Stimulated activated CD8-positive, alpha-beta memory T cell treated with anti-CD3 and anti-CD28 coated beads, Interleukin-12 subunit alpha, Interleukin-12 subunit beta, amount 100 ng/mL, for 1 hour (primary cell): ENCODE results near the gene CNTNAP5.

Source experiments
- DNase-seq: peaks from one replicate; pipeline ENCODE4 v3.0.0-alpha.2; 2020; ENCODE audit warnings: low read depth

The CNTNAP5 gene

GRCh38 chr2:124264551-124265091 lies 239.5 kb downstream of the CNTNAP5 start:
- no peak for DNase-seq

- DNase-seq = no peak
Observed at GRCh38 chr2:124267794-124268193, 242.7 kb downstream of the CNTNAP5 start.

GRCh38 chr2:124269348-124269747 lies 244.3 kb downstream of the CNTNAP5 start:
- no peak for DNase-seq

- DNase-seq = no peak
Observed at GRCh38 chr2:124272261-124272841, 247.3 kb downstream of the CNTNAP5 start.

- DNase-seq = no peak
Observed at GRCh38 chr2:124281541-124281940, 256.5 kb downstream of the CNTNAP5 start.

- DNase-seq = no peak
Observed at GRCh38 chr2:124283096-124283495, 258.0 kb downstream of the CNTNAP5 start.

DNA sequence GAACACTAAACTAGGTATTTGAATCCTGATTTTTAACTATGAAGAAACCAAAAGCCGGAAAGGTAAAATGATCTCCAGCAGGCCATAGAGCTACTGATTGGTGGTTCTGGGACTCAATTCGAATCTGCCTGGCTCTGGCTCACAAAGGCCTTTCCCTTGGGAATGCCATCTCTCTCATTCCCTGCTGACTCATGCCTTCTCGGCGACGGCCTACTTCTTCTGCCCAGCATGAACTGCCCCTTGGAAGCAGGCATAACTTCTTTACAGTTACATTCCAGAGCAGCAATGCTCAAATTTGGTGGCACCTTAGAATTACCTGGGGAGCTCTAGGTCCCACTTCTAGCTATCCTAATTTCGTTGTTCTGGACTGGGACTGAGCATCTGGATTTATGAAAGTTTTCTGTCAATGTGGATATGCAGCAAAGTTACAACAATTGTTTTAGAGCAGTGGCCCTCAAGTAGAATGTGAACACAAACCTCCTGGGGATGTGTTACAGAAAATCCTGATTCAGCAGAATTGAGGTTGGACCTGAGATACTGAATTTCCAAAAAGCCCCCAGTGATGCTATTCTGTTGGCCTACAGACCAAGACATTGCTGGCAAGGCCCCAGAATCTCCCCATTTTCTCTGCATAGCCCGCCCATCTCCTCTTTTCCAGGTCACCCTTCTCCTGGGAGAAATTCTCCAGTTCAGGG lies 261.1 kb downstream of the CNTNAP5 start:
- no peak for DNase-seq

DNA sequence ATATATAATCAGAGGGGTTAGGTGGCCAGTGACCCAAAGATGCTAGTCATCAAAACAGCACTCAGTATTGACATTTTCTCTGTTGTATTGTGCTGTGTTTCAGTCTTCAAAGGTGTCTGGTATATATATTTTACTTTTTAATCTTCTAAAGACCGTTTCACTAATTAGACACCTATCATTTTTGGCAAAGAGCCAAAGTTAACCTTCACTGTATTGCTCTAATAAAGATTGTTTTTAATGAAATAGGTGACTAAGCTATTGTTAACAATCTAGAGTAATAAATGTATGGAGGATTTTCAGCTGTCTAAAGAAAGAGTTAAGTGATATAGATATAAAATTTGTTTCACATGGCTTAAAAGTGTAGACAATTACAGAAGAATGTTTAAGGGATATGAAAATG lies 264.0 kb downstream of the CNTNAP5 start:
- no peak for DNase-seq

DNA sequence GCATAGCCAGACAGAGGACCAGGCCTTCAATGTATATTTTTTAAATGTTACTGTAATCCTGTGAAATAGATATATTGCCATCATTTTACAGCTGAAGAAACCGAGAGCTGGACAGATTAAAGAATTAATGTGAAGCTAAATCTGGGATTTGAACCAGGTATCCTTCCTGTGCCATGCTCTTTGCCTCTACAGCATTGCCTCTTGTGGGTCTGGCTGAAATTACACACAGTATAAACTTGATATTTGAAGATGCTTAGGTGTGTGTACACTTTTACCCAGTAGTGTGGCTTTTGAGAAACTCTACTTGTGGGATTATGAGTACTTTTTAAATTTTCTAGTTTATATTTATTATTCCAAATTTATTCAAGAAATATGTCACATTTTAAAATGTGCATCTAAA lies 264.5 kb downstream of the CNTNAP5 start:
- DNase-seq = no peak

DNA sequence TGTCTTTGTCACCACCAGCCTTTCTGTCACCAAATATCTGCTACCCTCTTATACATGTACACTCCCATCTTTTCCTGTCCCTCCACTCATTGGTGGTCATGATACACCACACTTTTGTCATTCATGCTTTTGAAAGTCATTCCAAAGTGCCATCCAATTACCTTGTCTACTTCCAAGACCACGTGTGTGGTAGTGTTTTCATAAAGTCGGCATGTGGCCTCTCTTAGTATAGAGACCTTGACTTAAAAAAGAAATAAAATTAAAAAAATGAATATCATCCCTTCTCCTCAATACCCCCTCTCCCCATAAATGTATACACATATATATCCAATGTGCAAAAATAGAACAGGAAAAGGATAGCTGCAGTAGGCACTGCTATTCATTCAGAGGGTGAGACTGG lies 271.4 kb downstream of the CNTNAP5 start:
- DNase-seq = no peak

- no peak for DNase-seq
Observed at GRCh38 chr2:124301915-124302314, 276.8 kb downstream of the CNTNAP5 start.

DNA sequence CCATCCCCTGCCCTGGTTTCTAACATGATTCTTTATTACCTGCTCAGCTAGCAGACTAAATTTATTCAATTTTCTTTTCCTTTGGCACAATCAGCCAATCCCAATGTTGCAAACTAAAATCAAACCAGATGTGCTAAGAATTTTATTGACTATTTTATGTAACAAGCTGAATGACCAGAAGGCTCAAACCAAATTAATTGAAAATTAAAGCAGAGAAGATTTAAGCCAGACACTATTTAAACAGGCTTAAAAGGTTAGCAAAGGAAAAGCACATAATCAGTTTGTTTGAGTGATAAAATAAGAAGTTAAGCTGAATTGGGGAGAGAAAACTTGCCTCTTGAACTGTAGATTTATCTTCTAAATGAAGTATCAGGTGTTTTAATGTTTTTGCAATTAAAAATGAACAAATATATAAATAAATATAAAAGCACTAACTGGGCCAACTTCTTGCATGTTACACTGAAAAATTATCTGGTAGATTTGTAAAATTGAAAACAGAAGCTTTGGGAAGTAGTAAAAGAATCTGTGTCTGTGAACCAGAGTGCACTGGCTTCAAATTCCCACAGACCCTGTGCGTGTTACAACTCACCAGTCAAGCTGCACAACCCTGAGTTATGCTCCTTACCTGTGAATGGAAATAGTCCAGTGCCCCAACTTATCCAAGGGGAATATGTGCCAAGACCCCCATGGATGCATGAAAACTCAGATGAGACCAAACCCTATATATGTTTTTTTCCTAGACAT lies 283.4 kb downstream of the CNTNAP5 start:
- no peak for DNase-seq

- DNase-seq = no peak
Observed at GRCh38 chr2:124309563-124310138, 284.6 kb downstream of the CNTNAP5 start.

- DNase-seq = no peak
Observed at GRCh38 chr2:124310671-124311070, 285.6 kb downstream of the CNTNAP5 start.

- DNase-seq = no peak
Observed at GRCh38 chr2:124314084-124314483, 289.0 kb downstream of the CNTNAP5 start.

GRCh38 chr2:124315221-124315880 lies 290.3 kb downstream of the CNTNAP5 start:
- DNase-seq = no peak

DNA sequence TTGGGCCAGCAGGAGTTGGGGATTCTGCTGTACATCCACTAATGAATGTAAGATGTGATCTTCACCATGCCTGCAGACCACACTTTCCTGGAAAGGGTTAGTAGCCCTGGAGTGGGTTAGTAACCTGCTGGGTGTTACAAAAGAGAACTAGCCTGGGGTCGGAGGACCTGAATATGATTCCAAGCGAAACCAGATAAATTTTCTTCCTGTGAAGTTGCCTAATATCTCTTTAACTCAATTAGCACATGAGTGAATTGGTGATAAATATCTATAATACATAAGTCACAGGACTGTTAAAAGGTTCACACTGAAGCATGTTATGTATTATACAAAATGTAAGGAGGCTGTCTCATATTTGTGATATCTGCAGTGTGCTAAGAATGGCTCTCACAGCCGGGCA lies 291.0 kb downstream of the CNTNAP5 start:
- DNase-seq = no peak

- no peak for DNase-seq
Observed at GRCh38 chr2:124316881-124317605, 292.0 kb downstream of the CNTNAP5 start.

- DNase-seq = no peak
Observed at GRCh38 chr2:124317628-124318027, 292.5 kb downstream of the CNTNAP5 start.

DNA sequence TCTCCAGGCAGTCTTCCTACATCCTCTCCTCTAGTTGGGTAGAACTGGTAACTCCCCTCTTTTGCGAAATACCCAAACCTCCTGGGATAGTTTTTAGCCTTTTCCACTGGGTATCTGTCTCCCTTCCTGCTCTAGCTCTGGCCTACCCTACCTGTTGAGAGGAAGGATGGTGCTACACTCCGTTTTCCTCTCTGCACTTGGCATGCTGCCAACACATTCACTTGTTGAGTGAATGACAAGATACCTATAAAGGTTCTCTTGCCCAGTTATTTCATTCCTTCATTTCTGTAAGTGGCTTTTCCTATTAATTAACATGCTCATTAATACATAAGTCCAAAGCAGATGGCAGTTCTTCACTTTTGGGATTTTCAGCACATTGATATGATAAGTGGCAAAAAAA lies 293.8 kb downstream of the CNTNAP5 start:
- no peak for DNase-seq

DNA sequence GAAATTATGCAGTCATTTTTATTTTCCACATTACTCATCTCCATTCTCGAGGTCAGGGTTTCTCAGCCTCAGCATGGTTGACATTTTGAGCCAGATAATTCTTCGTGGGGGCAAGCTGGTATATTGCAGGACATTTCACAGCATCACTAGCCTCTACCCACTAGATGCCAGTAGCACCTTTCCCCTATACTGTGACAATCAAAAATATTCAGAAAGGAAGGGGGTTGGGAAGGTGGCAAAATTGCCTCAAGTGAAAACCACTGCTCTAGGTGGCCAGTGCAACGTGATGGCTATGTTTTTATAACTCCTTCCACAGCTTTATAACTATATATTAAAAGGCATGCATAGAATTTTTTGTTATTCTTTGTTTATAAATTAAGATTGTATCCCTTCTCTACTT lies 294.5 kb downstream of the CNTNAP5 start:
- no peak for DNase-seq
